Ovary (tissue), 3 donors: ENCODE data around the gene C1QTNF4.

Experiments used
- POLR2A ChIP-seq: fragments of 450-650 bp; IDR thresholded peaks from one replicate; pipeline ENCODE4 v1.6.1; 2017; ENCODE audit warnings: antibody characterized with exemption, mild to moderate bottlenecking, moderate library complexity
- TF ChIP-seq, protein P1 (sequence below), 3 donors: fragments of 450-650 bp in 2 of 3; fragments of 200-600 bp in 1 of 3; IDR thresholded peaks; one replicate each; pipeline versions ENCODE4 v1.5.1 to v1.8.0; 2016 to 2022; ENCODE audit warnings: antibody characterized with exemption in 3 of 3, mild to moderate bottlenecking in 1 of 3
- donor health status: DM: no; HTN: no; CAD: no.

DNA sequence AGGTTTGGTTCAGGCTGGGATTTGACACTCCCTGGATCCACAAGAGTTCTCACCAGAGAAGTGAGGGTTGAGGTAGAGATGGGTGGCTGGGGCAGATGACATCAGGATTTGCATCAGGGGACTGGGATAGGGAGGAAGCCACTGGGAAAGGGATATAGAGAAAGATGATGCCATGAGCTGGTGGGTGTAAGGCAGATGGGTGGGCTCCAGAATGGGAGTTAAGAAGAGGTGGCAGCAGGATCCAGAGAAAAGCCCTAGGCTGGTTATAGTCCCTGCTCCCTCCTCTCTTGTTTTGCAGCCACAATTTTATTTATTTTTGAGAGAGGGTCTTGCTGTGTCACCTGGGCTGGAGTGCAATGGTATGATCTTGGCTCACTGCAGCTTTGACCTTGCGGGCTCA, 1.8 kb upstream of the C1QTNF4 start:
- TF ChIP-seq, protein P1, sequence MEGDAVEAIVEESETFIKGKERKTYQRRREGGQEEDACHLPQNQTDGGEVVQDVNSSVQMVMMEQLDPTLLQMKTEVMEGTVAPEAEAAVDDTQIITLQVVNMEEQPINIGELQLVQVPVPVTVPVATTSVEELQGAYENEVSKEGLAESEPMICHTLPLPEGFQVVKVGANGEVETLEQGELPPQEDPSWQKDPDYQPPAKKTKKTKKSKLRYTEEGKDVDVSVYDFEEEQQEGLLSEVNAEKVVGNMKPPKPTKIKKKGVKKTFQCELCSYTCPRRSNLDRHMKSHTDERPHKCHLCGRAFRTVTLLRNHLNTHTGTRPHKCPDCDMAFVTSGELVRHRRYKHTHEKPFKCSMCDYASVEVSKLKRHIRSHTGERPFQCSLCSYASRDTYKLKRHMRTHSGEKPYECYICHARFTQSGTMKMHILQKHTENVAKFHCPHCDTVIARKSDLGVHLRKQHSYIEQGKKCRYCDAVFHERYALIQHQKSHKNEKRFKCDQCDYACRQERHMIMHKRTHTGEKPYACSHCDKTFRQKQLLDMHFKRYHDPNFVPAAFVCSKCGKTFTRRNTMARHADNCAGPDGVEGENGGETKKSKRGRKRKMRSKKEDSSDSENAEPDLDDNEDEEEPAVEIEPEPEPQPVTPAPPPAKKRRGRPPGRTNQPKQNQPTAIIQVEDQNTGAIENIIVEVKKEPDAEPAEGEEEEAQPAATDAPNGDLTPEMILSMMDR (IDR thresholded peaks at IDR 0.05): no peak
- TF ChIP-seq POLR2A: no peak
